ENCODE data around the gene RAB25. TPM values are rescaled to one million over a fixed set of nuclear protein-coding genes. Genes with fewer than 3 reads are reported as not detected.

Gene RAB25
- polyA plus RNA-seq, 1 experiment, result not detected

- Histone ChIP-seq H3K4me3 (ENCODE audit: low read depth, low read length) (no peak overlapping the region), H3K36me3 (ENCODE audit: control insufficient read depth, insufficient read depth, low read length) (no peaks in the 10 kb centered on the region; the same call in 1 of the 2 replicates), H3K27me3 (ENCODE audit: control insufficient read depth, insufficient read depth, low read length) (no peaks in the 10 kb centered on the region)
- TF ChIP-seq CTCF (IDR thresholded peaks at IDR 0.05; ENCODE audit: insufficient read depth, low read depth, low read length), result peak; percentile 99
- ChIA-PET CTCF (interaction anchor here (0.6 to 27.9 kb wide), 26 partner anchors 8 to 261 kb away, joined by 3 to 983 read pairs (median 4); partner anchors contain the start of genes LMNA, PAQR6, PMF1 and SLC25A44), POLR2A (no interaction called here)
- no peak for DNase-seq (ENCODE audit: low read depth)
Measured at GRCh38 chr1:156096640-156097391, 35.9 kb downstream of the RAB25 start.

- ChIA-PET POLR2A (no interaction called here), CTCF (interaction anchor here (0.9 to 27.9 kb wide), 13 partner anchors 8 to 149 kb away, joined by 3 to 983 read pairs (median 9); partner anchors contain the start of genes LMNA, PAQR6 and PMF1)
- DNase-seq (ENCODE audit: low read depth), result no peak
- Histone ChIP-seq H3K27me3 (ENCODE audit: control insufficient read depth, insufficient read depth, low read length) (no peaks in the 10 kb centered on the region), H3K4me3 (ENCODE audit: low read depth, low read length) (no peak overlapping the region), H3K36me3 (ENCODE audit: control insufficient read depth, insufficient read depth, low read length) (no peaks in the 10 kb centered on the region; the same call in 1 of the 2 replicates)
- TF ChIP-seq CTCF (IDR thresholded peaks at IDR 0.05; ENCODE audit: insufficient read depth, low read depth, low read length), result no peak
Measured at GRCh38 chr1:156097499-156098178, 36.7 kb downstream of the RAB25 start.

GRCh38 chr1:156098784-156099183 lies 37.8 kb downstream of the RAB25 start:
- TF ChIP-seq CTCF (IDR thresholded peaks at IDR 0.05; ENCODE audit: insufficient read depth, low read depth, low read length), result no peak
- no peaks in the 10 kb centered on the region for H3K27me3 ChIP-seq (ENCODE audit: control insufficient read depth, insufficient read depth, low read length)
- DNase-seq (ENCODE audit: low read depth), result no peak
- no peaks in the 10 kb centered on the region; the same call in 1 of the 2 replicates for H3K36me3 ChIP-seq (ENCODE audit: control insufficient read depth, insufficient read depth, low read length)
- H3K4me3 ChIP-seq (ENCODE audit: low read depth, low read length), result no peak overlapping the region
- POLR2A ChIA-PET, result no interaction called here
- CTCF ChIA-PET, result interaction anchor here (0.6 to 27.9 kb wide), 5 partner anchors 8 to 382 kb away, joined by 4 to 983 read pairs (median 10); partner anchors contain the start of gene LMNA

- H3K36me3 ChIP-seq (ENCODE audit: control insufficient read depth, insufficient read depth, low read length), result no peaks in the 10 kb centered on the region; the same call in 1 of the 2 replicates
- no peaks in the 10 kb centered on the region for H3K27me3 ChIP-seq (ENCODE audit: control insufficient read depth, insufficient read depth, low read length)
- ChIA-PET CTCF (interaction anchor here (0.7 to 27.9 kb wide), 5 partner anchors 8 to 183 kb away, joined by 3 to 983 read pairs (median 10); partner anchors contain the start of gene LMNA), POLR2A (no interaction called here)
- H3K4me3 ChIP-seq (ENCODE audit: low read depth, low read length), result no peak overlapping the region
- no peak for DNase-seq (ENCODE audit: low read depth)
- no peak for TF ChIP-seq CTCF (IDR thresholded peaks at IDR 0.05; ENCODE audit: insufficient read depth, low read depth, low read length)
Measured at GRCh38 chr1:156099282-156099681, 38.3 kb downstream of the RAB25 start.
